HG02973 (cell line): ENCODE data around the gene PNKP.

Experiments
- ATAC-seq: cut with Tn5 transposase; IDR thresholded peaks from one replicate; pipeline ENCODE4 v1.9.1; 2021; ENCODE audit warnings: moderate library complexity; ENCODE audit not compliant: unreplicated experiment

PNKP gene

GRCh38 chr19:49860336-49861102 is 6.9 kb downstream of the PNKP start:
- ATAC-seq = no peak

- ATAC-seq = no peak
Measured at GRCh38 chr19:49859682-49860335, 7.6 kb downstream of the PNKP start.

- no peak for ATAC-seq
Measured at GRCh38 chr19:49858088-49858985, 9.0 kb downstream of the PNKP start.

- no peak for ATAC-seq
Measured at GRCh38 chr19:49857838-49858087, 9.6 kb downstream of the PNKP start.

GRCh38 chr19:49857061-49857837 is 10.1 kb downstream of the PNKP start:
- ATAC-seq = no peak

- ATAC-seq = no peak
Measured at GRCh38 chr19:49856574-49857021, 10.8 kb downstream of the PNKP start.

GRCh38 chr19:49855676-49856573 is 11.5 kb downstream of the PNKP start:
- no peak for ATAC-seq

- ATAC-seq = no peak
Measured at GRCh38 chr19:49855277-49855675, 12.1 kb downstream of the PNKP start.

GRCh38 chr19:49854378-49855263 is 12.8 kb downstream of the PNKP start:
- ATAC-seq = no peak

GRCh38 chr19:49853852-49854377 is 13.5 kb downstream of the PNKP start:
- ATAC-seq = no peak

- no peak for ATAC-seq
Measured at GRCh38 chr19:49852631-49853126, 14.7 kb downstream of the PNKP start.

- ATAC-seq = peak; percentile 13
Measured at GRCh38 chr19:49851456-49852259, 15.7 kb downstream of the PNKP start.

- peak; percentile 63 for ATAC-seq
Measured at GRCh38 chr19:49850487-49851342, 16.7 kb downstream of the PNKP start, which contains the start of gene PTOV1. TSS of gene PTOV1 (plus strand) at chr19:49851159.

GRCh38 chr19:49850221-49850486 is 17.2 kb downstream of the PNKP start:
- ATAC-seq = no peak

- no peak for ATAC-seq
Measured at GRCh38 chr19:49849433-49850220, 17.7 kb downstream of the PNKP start.

- no peak for ATAC-seq
Measured at GRCh38 chr19:49848938-49849337, 18.4 kb downstream of the PNKP start.
